MCF 10A (cell line): ENCODE measurements around the gene PTPN20. TPM values are rescaled to one million over a fixed set of nuclear protein-coding genes. Genes with fewer than 3 reads are reported as not detected.

Source experiments
- BruUV-seq: library from RNA; stranded (reverse); fragments of 400-500 nt; replicated peaks from 2 replicates; lab custom pipeline; 2021; lab: Mats Ljungman, UMichigan
- CTCF ChIA-PET: fragments of 300-600 bp; sonication (Branson Sonifier 250); formaldehyde crosslinking; extraction: SDS; loops from one replicate; lab custom pipeline; 2021; ENCODE audit warnings: antibody characterized with exemption, inconsistent platforms; lab: Yijun Ruan, JAX
- POLR2A ChIA-PET: fragments of 300-600, 350-650 bp; sonication (Branson Sonifier 250); formaldehyde crosslinking; extraction: SDS; loops from one replicate; lab custom pipeline; 2020; ENCODE audit warnings: antibody characterized with exemption, inconsistent platforms; lab: Yijun Ruan, JAX
- DNase-seq: peaks from one replicate; pipeline ENCODE4 v3.0.0-alpha.2; 2018; ENCODE audit not compliant: unreplicated experiment
- H3K27ac Mint-ChIP-seq: one replicate; pipeline ENCODE4 v1.8.0; 2022; ENCODE audit warnings: mild to moderate bottlenecking, low read depth, mixed read lengths; ENCODE audit not compliant: unreplicated experiment
- H3K27me3 Mint-ChIP-seq: one replicate; pipeline ENCODE4 v1.8.0; 2022; ENCODE audit warnings: mixed read lengths; ENCODE audit not compliant: insufficient read depth, unreplicated experiment
- H3K36me3 Mint-ChIP-seq: one replicate; pipeline ENCODE4 v1.8.0; 2022; ENCODE audit warnings: mild to moderate bottlenecking, moderate library complexity, mixed read lengths; ENCODE audit not compliant: insufficient read depth, unreplicated experiment
- H3K4me1 Mint-ChIP-seq: one replicate; pipeline ENCODE4 v1.8.0; 2022; ENCODE audit warnings: mixed read lengths; ENCODE audit not compliant: insufficient read depth, unreplicated experiment
- H3K4me3 Mint-ChIP-seq: one replicate; pipeline ENCODE4 v1.8.0; 2022; ENCODE audit warnings: mild to moderate bottlenecking, moderate library complexity, mixed read lengths; ENCODE audit not compliant: unreplicated experiment
- H3K9me3 Mint-ChIP-seq: one replicate; pipeline ENCODE4 v1.8.0; 2022; ENCODE audit warnings: mixed read lengths; ENCODE audit not compliant: unreplicated experiment
- CTCF ChIP-seq: fragments of 200-600 bp; IDR thresholded peaks from one replicate; pipeline ENCODE4 v1.8.0; 2022; ENCODE audit warnings: antibody characterized with exemption, mild to moderate bottlenecking; ENCODE audit not compliant: unreplicated experiment
- intact Hi-C: fragments of 100-400 bp; cut with micrococcal nuclease; formaldehyde crosslinking; loops from 2 replicates; pipeline ENCODE4 v1.14.1; 2022
- total RNA-seq: library from RNA; stranded (reverse); gene quantifications from 2 replicates; pipeline ENCODE4 v1.2.3, GENCODE V29; 2022

The PTPN20 gene
- total RNA-seq, 1 experiment from 2014 or later: 0.26 TPM

GRCh38 chr10:47031211-47031900, 120.1 kb downstream of the PTPN20 start:
- Mint-ChIP-seq H3K4me3 (no peak overlapping the region), H3K36me3 (no peaks in the 10 kb centered on the region), H3K27me3 (peaks cover 13% of the 10 kb centered on the region), H3K4me1 (peaks cover 8% of the 10 kb centered on the region), H3K27ac (no peak overlapping the region), H3K9me3 (no peaks in the 10 kb centered on the region)
- DNase-seq: peak; percentile 12
- no TSS peak for BruUV-seq
- ChIA-PET CTCF (interaction anchor here (0.6 to 3.2 kb wide), 7 partner anchors 16 to 283 kb away, joined by 3 to 16 read pairs (median 5); no protein-coding TSS in a partner anchor), POLR2A (no interaction called here)
- intact Hi-C loops: no loop called here
- TF ChIP-seq CTCF: no peak

- peaks cover 13% of the 10 kb centered on the region for H3K27me3 Mint-ChIP-seq
- H3K4me3 Mint-ChIP-seq: no peak overlapping the region
- no peaks in the 10 kb centered on the region for H3K9me3 Mint-ChIP-seq
- H3K4me1 Mint-ChIP-seq: peaks cover 8% of the 10 kb centered on the region
- no peak for DNase-seq
- CTCF ChIA-PET: interaction anchor here (0.6 to 3.2 kb wide), 5 partner anchors 16 to 291 kb away, joined by 3 to 16 read pairs (median 3); no protein-coding TSS in a partner anchor
- H3K36me3 Mint-ChIP-seq: no peaks in the 10 kb centered on the region
- intact Hi-C loops: no loop called here
- H3K27ac Mint-ChIP-seq: no peak overlapping the region
- TF ChIP-seq CTCF: no peak
- no TSS peak for BruUV-seq
- POLR2A ChIA-PET: no interaction called here
These were observed 120.8 kb downstream of the PTPN20 start for GRCh38 chr10:47031901-47032465.

- H3K4me3 Mint-ChIP-seq: no peak overlapping the region
- no peak overlapping the region for H3K27ac Mint-ChIP-seq
- CTCF ChIA-PET: interaction anchor here (0.6 to 3.2 kb wide), 7 partner anchors 9 to 414 kb away, joined by 3 to 16 read pairs (median 4); no protein-coding TSS in a partner anchor
- POLR2A ChIA-PET: interaction anchor here (1.8 kb wide), 1 partner anchor 14 kb away, joined by 4 read pairs; no protein-coding TSS in a partner anchor
- intact Hi-C loops: no loop called here
- peaks cover 16% of the 10 kb centered on the region for H3K27me3 Mint-ChIP-seq
- DNase-seq: no peak
- H3K9me3 Mint-ChIP-seq: no peaks in the 10 kb centered on the region
- BruUV-seq: no TSS peak
- no peaks in the 10 kb centered on the region for H3K36me3 Mint-ChIP-seq
- peaks cover 8% of the 10 kb centered on the region for H3K4me1 Mint-ChIP-seq
- TF ChIP-seq CTCF: no peak
These were observed 121.9 kb downstream of the PTPN20 start for GRCh38 chr10:47033081-47033480.

- Mint-ChIP-seq H3K4me1 (peaks cover 8% of the 10 kb centered on the region), H3K36me3 (no peaks in the 10 kb centered on the region), H3K27ac (no peak overlapping the region), H3K4me3 (no peak overlapping the region), H3K9me3 (no peaks in the 10 kb centered on the region), H3K27me3 (peaks cover 22% of the 10 kb centered on the region)
- no peak for TF ChIP-seq CTCF
- intact Hi-C loops: no loop called here
- POLR2A ChIA-PET: interaction anchor here (1.8 kb wide), 1 partner anchor 15 kb away, joined by 4 read pairs; no protein-coding TSS in a partner anchor
- DNase-seq: no peak
- BruUV-seq: no TSS peak
- CTCF ChIA-PET: interaction anchor here (0.6 to 3.7 kb wide), 5 partner anchors 9 to 414 kb away, joined by 4 to 16 read pairs (median 6); no protein-coding TSS in a partner anchor
These were observed 122.5 kb downstream of the PTPN20 start for GRCh38 chr10:47033541-47034270.
